Sciatic nerve (tissue), 2 donors: ENCODE results near the gene MANEAL. TPM values are rescaled to one million over a fixed set of nuclear protein-coding genes. Genes with fewer than 3 reads are reported as not detected.
"Not testable (repeated sequence)": the region's sequence is repeated elsewhere in the genome, so short reads cannot be mapped to it uniquely, and the experiment has no call there.

Experiments used
- ATAC-seq: fragments of 200-7000 bp; cut with Tn5 transposase; one replicate; pipeline ENCODE4 v1.9.1; 2020; ENCODE audit warnings: mild to moderate bottlenecking, moderate library complexity
- DNase-seq: peaks from one replicate; pipeline ENCODE4 v3.0.0-alpha.2; 2020; ENCODE audit warnings: low spot score
- intact Hi-C: fragments of 100-400 bp; cut with DNase I; formaldehyde crosslinking; loops from one replicate; pipeline ENCODE4 v1.14.2; 2022
- total RNA-seq: library from RNA; stranded (reverse); fragmentation: NEBNext Ultra II Directional; extraction: Animal tissue kit (Norgen Biotek cat#: 25700); gene quantifications from one replicate; pipeline ENCODE4 v1.2.1, GENCODE V29; 2021
- donor health status: DM: no; HTN: no; CAD: no.
- donor health status: DM: no; HTN: no; CAD: no.

Gene MANEAL
- total RNA-seq, 1 donor from 2014 or later = 2.3 TPM

GRCh38 chr1:37771440-37771839, 22.2 kb upstream of the MANEAL start:
- DNase-seq, intact Hi-C loops, ATAC-seq: not testable (repeated sequence)

GRCh38 chr1:37776946-37777516, 16.6 kb upstream of the MANEAL start:
- ATAC-seq (no peak), DNase-seq (no peak)
- intact Hi-C loops = no loop called here

- intact Hi-C loops = no loop called here
- ATAC-seq (no peak), DNase-seq (no peak)
Measured at GRCh38 chr1:37778654-37779053, 15.0 kb upstream of the MANEAL start.

GRCh38 chr1:37782491-37782890, 11.2 kb upstream of the MANEAL start:
- ATAC-seq (no peak), DNase-seq (no peak)
- intact Hi-C loops = no loop called here

- DNase-seq = no peak
- intact Hi-C loops = no loop called here
- ATAC-seq = no peak
Measured at GRCh38 chr1:37792943-37793686, 532 bp upstream of the MANEAL start.

GRCh38 chr1:37794372-37795339, 1.0 kb downstream of the MANEAL start:
- no peak for DNase-seq
- no peak for ATAC-seq
- intact Hi-C loops = no loop called here

- DNase-seq = peak; percentile 73
- intact Hi-C loops = no loop called here
- ATAC-seq = peak; percentile 74
Measured at GRCh38 chr1:37795340-37796125, 1.9 kb downstream of the MANEAL start.

- DNase-seq (no peak), ATAC-seq (no peak)
- intact Hi-C loops = no loop called here
Measured at GRCh38 chr1:37797750-37798345, 4.2 kb downstream of the MANEAL start.

GRCh38 chr1:37802439-37802838, 8.8 kb downstream of the MANEAL start:
- intact Hi-C loops = no loop called here
- DNase-seq = no peak
- no peak for ATAC-seq

GRCh38 chr1:37807220-37807554, 13.5 kb downstream of the MANEAL start:
- ATAC-seq = no peak
- no peak for DNase-seq

DNA sequence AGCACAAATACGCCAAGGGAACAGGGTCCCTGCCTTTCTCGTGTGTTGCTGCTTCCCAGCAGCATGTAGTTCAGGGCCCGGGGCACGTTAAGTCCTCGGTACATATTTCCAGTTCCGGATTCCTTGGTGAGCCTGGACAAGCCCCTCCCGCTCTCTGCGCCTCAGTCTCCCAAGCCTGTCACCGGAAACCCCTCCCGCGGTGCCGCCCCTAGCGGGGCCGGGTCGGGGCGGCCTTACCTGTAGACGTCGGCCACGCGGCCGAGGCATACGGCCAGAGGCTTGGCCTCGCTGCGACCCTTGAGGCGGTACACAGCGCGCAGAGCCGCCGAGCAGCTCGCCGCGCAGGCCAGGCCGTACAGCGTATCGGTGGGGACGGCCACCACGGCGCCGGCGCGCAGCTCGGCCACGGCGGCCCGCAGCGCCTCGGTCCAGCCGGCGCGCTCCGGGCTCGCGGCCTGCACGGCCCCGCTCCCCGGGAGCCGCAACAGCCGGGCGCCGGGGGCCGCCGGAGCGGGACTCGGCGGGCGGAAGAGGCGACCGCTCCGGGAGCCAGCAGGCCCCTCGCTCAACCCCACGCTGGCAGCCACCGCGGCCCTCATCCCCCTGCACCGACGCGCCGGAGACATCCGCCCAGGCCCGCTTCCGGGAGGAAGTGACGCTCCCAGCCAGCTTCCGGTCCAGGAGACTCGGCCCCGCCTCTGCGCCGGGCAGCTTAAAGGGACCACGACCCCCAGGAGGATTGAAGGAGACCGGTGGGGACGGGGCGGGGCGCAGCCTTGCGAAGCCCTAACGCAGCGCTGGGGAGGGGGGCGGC, 14.1 kb downstream of the MANEAL start, which contains the start of the genes C1orf122 and YRDC:
Gene C1orf122 (plus strand): TSS at position 236 of the 814 bp plus-strand sequence. CDS start 615 bp downstream, outside the sequence.
Gene YRDC (minus strand): TSS at position 654 of the 814 bp plus-strand sequence. CDS start 28 bp downstream, at position 626.
- peak; percentile 96 for DNase-seq
- peak; percentile 97 for ATAC-seq
- intact Hi-C loops = no loop called here

More at GRCh38 chr1:37807220-37807554, 13.5 kb downstream of the MANEAL start:
- intact Hi-C loops = no loop called here

DNA sequence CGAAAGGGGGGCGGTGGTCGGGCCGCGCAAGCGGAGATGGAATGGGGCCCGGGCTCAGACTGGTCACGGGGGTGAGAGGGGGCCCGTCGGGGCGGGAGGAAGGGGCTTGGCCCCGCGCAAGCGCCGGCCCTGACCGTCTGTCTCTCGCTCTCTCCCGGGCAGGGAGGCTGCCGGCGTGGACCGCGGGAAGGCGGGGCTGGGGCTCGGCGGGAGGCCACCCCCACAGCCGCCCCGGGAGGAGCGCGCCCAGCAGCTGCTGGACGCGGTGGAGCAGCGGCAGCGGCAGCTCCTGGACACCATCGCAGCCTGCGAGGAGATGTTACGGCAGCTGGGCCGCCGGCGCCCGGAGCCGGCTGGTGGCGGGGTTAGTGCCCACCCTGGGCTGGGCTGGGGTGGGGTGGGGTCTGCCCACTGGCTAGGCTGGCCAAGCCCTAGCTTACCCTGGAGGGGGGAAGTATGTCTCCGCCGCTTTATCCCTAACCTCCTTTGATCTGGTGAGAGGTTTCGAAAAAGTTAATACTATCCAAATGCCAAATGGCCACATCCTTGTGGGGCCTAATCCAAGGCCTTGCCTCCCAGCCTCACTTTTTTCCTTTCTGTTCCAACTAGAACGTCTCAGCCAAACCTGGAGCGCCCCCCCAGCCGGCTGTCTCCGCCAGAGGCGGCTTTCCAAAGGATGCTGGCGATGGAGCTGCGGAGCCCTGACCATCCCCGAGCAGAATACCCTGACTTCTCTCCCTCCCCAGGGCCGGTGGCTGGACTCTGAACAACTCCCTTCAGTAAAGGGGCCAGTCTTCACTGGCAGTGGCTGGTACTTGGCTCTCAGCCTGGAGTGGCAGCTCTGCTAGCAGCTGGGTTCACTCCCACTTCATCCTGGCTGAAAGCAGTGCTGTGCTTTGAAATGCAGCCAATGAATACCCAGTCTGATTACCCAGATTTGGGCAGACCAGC, 15.0 kb downstream of the MANEAL start:
- DNase-seq (peak; percentile 70), ATAC-seq (peak; percentile 90)
- intact Hi-C loops = no loop called here

GRCh38 chr1:37809942-37810341, 16.3 kb downstream of the MANEAL start:
- ATAC-seq (no peak), DNase-seq (no peak)
- intact Hi-C loops = no loop called here

GRCh38 chr1:37811027-37811655, 17.5 kb downstream of the MANEAL start:
- intact Hi-C loops = no loop called here
- no peak for DNase-seq
- no peak for ATAC-seq

DNA sequence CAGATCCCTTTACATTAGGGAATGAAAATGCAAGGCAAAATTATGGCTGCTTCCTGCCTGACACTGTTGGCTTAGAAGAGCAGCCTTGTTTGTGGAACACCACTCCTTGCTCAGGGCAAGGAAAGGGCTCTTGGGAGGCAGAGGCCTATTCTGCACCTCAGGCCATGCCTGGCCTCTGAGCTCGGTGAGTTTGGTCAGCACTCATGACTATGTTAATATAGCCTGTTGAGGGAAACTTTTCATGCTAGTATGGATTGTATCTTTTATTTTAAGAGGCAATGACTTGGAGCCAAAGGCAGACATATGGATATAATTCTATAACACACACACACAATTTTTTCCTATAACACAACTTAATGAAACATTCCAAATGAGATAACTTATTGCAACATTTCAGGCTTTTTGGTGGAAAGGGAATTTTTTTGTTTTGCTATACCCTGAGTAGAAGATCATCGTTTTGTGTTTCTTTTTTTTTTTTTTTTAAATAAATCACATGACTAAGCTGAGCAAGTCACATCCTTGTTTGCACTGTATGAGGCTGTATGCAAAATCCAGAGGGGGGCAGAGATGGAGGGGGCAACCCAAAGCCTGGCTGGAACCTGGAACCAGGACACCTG, 20.0 kb downstream of the MANEAL start:
- intact Hi-C loops = no loop called here
- ATAC-seq (no peak), DNase-seq (no peak)

DNA sequence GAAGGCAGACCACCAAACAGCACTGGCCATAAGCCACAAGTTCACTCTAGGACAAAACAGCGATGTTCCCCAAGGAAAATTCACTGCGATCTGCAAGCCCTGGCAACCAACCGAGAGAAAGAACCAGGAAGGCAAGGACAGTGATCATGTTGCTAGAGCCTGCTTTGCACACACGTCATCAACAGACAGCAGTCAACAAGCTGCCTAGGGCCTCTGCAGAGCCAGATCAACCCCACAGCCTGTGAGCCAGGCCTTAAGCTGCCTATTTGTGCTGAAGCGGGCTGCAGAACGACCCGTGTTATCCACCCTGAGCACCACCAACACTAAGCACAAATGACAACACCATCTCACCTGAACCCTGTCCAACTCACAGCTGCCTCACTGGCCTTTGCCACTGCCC, 20.6 kb downstream of the MANEAL start:
- intact Hi-C loops = no loop called here
- DNase-seq (no peak), ATAC-seq (no peak)
